ENCODE data around the gene NOL3. TPM values are rescaled to one million over a fixed set of nuclear protein-coding genes. Genes with fewer than 3 reads are reported as not detected.

The NOL3 gene
- total RNA-seq, 1 donor from 2014 or later: 10.9 TPM

DNA sequence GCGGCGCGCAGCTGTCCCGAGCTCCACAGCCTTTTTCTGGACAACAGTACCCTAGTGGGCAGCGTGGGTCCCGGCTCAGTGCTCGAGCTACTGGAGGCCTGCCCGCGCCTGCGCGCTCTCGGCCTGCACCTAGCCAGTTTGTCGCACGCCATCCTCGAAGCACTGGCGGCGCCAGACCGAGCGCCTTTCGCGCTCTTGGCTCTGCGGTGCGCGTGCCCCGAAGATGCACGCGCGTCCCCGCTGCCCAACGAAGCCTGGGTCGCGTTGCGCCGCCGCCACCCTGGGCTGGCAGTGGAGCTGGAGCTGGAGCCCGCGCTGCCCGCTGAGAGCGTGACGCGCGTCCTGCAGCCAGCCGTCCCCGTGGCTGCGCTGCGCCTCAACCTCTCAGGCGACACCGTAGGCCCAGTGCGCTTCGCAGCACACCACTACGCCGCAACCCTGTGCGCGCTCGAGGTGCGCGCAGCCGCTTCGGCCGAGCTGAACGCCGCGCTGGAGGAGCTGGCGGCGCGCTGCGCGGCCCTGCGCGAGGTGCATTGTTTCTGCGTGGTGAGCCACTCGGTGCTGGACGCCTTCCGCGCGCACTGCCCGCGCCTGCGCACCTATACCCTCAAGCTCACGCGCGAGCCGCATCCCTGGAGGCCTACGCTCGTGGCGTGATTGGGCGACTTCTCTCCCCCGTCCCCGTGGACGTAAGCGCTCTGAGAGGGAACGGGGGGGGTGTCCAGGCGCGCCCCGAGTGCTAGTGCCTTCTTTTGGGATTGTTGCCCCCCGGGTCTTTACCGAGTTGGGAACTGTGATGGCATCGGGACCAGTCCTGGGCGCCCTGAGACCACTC is 7.0 kb upstream of the NOL3 start:
- no peaks in the 10 kb centered on the region for H3K36me3 ChIP-seq (ENCODE audit: insufficient read depth, low read length)
- peaks cover 56% of the 10 kb centered on the region for H3K27me3 Mint-ChIP-seq (ENCODE audit: low read depth, unreplicated experiment)
- H3K27ac ChIP-seq (ENCODE audit: low read depth, low read length): no peak overlapping the region
- H3K9ac ChIP-seq (ENCODE audit: low read length): no peak overlapping the region
- no peak overlapping the region for H3K4me3 Mint-ChIP-seq (ENCODE audit: unreplicated experiment)
- FAIRE-seq (no peak), DNase-seq (ENCODE audit: low read depth) (peak; percentile 34)
- peaks cover 31% of the 10 kb centered on the region for H3K4me1 ChIP-seq (ENCODE audit: insufficient read depth, low read length)
- H3K36me3 Mint-ChIP-seq (ENCODE audit: low read depth, unreplicated experiment): peaks cover 2% of the 10 kb centered on the region
- H3K9me3 Mint-ChIP-seq (ENCODE audit: unreplicated experiment): peaks cover 15% of the 10 kb centered on the region
- TF ChIP-seq EZH2 (IDR thresholded peaks at IDR 0.05; ENCODE audit: insufficient read depth, low read length): peak; percentile 89
- TF ChIP-seq, protein P1, sequence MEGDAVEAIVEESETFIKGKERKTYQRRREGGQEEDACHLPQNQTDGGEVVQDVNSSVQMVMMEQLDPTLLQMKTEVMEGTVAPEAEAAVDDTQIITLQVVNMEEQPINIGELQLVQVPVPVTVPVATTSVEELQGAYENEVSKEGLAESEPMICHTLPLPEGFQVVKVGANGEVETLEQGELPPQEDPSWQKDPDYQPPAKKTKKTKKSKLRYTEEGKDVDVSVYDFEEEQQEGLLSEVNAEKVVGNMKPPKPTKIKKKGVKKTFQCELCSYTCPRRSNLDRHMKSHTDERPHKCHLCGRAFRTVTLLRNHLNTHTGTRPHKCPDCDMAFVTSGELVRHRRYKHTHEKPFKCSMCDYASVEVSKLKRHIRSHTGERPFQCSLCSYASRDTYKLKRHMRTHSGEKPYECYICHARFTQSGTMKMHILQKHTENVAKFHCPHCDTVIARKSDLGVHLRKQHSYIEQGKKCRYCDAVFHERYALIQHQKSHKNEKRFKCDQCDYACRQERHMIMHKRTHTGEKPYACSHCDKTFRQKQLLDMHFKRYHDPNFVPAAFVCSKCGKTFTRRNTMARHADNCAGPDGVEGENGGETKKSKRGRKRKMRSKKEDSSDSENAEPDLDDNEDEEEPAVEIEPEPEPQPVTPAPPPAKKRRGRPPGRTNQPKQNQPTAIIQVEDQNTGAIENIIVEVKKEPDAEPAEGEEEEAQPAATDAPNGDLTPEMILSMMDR (IDR thresholded peaks at IDR 0.05; ENCODE audit: insufficient read depth, low read depth, low read length): no peak
- peak overlapping the region; percentile 81 for H3K4me2 ChIP-seq (ENCODE audit: low read length)
- peaks cover 35% of the 10 kb centered on the region for H4K20me1 ChIP-seq (ENCODE audit: insufficient read depth, low read length)
- H3K9me3 ChIP-seq (ENCODE audit: insufficient read depth, low read depth, low read length): no peaks in the 10 kb centered on the region
- H3K4me1 Mint-ChIP-seq (ENCODE audit: low read depth, unreplicated experiment): no peaks in the 10 kb centered on the region
- no peaks in the 10 kb centered on the region for H3K79me2 ChIP-seq (ENCODE audit: insufficient read depth, low read length)
- H3K27ac Mint-ChIP-seq (ENCODE audit: unreplicated experiment): no peak overlapping the region
- H3K27me3 ChIP-seq (ENCODE audit: insufficient read depth, low read length): peaks cover 59% of the 10 kb centered on the region
- H2AFZ ChIP-seq (ENCODE audit: low read depth, low read length): peak overlapping the region; percentile 55
- H3K4me3 ChIP-seq (ENCODE audit: insufficient read depth, low read depth, low read length): peak overlapping the region; percentile 48

DNA sequence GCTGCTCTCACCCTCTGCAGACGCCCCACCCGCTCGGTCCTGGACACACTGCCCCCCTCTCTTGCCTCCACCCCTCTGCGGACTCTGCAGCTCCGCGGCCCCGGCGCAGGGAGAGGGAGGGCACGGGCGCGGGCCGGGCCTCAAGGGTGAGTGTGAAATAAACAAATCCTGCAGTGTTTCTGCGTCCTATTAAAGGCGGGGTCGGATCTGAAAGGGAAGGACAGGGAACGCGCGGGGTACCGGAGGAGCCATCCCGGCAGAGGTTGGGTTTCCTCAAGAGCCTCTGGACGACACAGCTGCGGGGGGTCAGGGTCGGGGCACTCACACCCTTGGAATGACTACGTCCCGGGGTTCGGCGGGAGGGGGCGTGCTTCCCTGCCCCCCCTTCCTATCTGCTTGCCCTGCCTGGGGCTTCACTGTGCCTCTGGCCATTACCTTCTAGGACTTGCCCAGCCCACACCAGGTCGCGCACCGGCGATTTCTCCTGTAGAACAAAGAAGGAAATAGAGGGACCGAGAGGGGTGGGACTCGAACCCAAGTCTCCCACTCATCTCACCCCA is 6.3 kb upstream of the NOL3 start:
- H3K79me2 ChIP-seq (ENCODE audit: insufficient read depth, low read length): no peaks in the 10 kb centered on the region
- H3K9me3 Mint-ChIP-seq (ENCODE audit: unreplicated experiment): peaks cover 15% of the 10 kb centered on the region
- peaks cover 66% of the 10 kb centered on the region for H3K27me3 ChIP-seq (ENCODE audit: insufficient read depth, low read length)
- H3K9ac ChIP-seq (ENCODE audit: low read length): no peak overlapping the region
- TF ChIP-seq, protein P1 (IDR thresholded peaks at IDR 0.05; ENCODE audit: insufficient read depth, low read depth, low read length): no peak
- no peak for TF ChIP-seq EZH2 (IDR thresholded peaks at IDR 0.05; ENCODE audit: insufficient read depth, low read length)
- no peak overlapping the region for H3K27ac Mint-ChIP-seq (ENCODE audit: unreplicated experiment)
- H2AFZ ChIP-seq (ENCODE audit: low read depth, low read length): no peak overlapping the region
- peak overlapping the region; percentile 81 for H3K4me2 ChIP-seq (ENCODE audit: low read length)
- H3K4me1 ChIP-seq (ENCODE audit: insufficient read depth, low read length): peaks cover 28% of the 10 kb centered on the region
- H3K36me3 ChIP-seq (ENCODE audit: insufficient read depth, low read length): no peaks in the 10 kb centered on the region
- no peak for FAIRE-seq
- H3K27ac ChIP-seq (ENCODE audit: low read depth, low read length): no peak overlapping the region
- H3K27me3 Mint-ChIP-seq (ENCODE audit: low read depth, unreplicated experiment): peaks cover 53% of the 10 kb centered on the region
- H3K36me3 Mint-ChIP-seq (ENCODE audit: low read depth, unreplicated experiment): peaks cover 2% of the 10 kb centered on the region
- peaks cover 31% of the 10 kb centered on the region for H4K20me1 ChIP-seq (ENCODE audit: insufficient read depth, low read length)
- no peak overlapping the region for H3K4me3 Mint-ChIP-seq (ENCODE audit: unreplicated experiment)
- H3K9me3 ChIP-seq (ENCODE audit: insufficient read depth, low read depth, low read length): no peaks in the 10 kb centered on the region
- H3K4me1 Mint-ChIP-seq (ENCODE audit: low read depth, unreplicated experiment): no peaks in the 10 kb centered on the region
- H3K4me3 ChIP-seq (ENCODE audit: insufficient read depth, low read depth, low read length): no peak overlapping the region
- no peak for DNase-seq (ENCODE audit: low read depth)
